DMS153 (cell line): ENCODE data around the gene CRACDL.

Experiments used
- DNase-seq: peaks from one replicate; lab custom pipeline; 2025; lab: John Stamatoyannopoulos, UW

CRACDL gene

DNA sequence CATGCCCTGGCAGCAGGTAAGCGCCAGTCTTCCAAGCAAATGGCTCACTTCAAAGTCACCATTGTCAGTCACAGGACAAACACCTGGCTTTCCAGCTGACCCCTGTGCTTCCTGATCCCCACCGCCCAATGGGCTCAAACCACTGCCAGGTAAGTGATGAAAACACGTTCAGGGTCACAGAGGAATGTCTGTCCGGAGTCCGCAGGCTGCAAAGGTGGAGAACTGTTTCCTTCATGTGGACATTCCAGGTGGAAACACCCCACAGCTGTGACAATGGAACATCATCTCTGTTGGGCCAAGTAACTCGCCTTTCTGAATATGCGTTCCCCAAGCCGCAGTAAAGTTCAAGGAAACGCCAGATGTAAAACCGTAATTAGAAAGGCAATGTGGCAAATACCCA, 86.0 kb downstream of the CRACDL start:
- no peak for DNase-seq

- DNase-seq, result no peak
Observed at GRCh38 chr2:98849113-98849512, 86.9 kb downstream of the CRACDL start.

- no peak for DNase-seq
Observed at GRCh38 chr2:98847853-98848252, 88.2 kb downstream of the CRACDL start.

- DNase-seq, result no peak
Observed at GRCh38 chr2:98846041-98846440, 90.0 kb downstream of the CRACDL start.

GRCh38 chr2:98842136-98842535, 93.9 kb downstream of the CRACDL start:
- no peak for DNase-seq

- DNase-seq, result no peak
Observed at GRCh38 chr2:98839292-98839691, 96.7 kb downstream of the CRACDL start.

DNA sequence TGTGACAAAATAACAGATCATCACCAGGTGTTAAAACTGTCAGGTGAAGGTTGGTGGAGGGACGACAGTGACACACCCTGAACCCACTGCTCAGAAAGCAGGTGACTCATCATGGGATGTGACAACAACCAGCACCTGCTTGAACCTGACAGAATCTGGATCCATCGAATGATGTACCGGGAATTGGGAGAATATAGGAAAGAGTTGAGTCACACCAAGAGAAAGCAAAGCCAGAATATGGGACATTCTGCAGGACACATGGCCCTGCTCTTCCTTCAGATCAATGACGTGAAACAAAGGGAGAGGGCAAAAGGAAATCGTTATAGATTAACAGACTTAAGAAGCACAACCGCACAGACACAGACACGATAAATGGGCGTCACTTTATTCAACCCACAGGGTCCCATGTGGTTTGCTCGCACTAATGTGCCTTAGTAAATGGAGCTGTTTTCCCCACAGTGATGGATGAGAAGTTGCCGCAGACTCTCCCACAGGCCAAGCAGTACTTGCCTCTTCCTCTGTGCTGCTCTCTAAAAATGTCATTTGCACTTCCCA, 100.1 kb downstream of the CRACDL start:
- no peak for DNase-seq

DNA sequence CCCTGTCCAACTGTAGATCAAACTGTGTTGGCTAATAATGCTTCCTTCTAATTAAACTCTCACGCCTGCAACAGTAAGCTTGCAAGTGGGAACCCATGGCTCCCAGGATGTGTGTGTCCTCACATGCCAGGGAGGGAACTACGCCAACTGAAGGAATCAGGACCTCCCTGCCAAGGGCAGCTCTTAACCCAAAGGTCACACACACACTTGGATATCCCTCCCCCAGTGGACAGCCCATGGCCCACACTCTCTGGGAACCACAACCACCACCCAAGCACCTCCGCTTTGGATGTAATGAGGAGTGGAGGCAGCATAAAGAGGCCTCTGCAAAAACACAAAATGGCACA, 102.1 kb downstream of the CRACDL start:
- no peak for DNase-seq

DNA sequence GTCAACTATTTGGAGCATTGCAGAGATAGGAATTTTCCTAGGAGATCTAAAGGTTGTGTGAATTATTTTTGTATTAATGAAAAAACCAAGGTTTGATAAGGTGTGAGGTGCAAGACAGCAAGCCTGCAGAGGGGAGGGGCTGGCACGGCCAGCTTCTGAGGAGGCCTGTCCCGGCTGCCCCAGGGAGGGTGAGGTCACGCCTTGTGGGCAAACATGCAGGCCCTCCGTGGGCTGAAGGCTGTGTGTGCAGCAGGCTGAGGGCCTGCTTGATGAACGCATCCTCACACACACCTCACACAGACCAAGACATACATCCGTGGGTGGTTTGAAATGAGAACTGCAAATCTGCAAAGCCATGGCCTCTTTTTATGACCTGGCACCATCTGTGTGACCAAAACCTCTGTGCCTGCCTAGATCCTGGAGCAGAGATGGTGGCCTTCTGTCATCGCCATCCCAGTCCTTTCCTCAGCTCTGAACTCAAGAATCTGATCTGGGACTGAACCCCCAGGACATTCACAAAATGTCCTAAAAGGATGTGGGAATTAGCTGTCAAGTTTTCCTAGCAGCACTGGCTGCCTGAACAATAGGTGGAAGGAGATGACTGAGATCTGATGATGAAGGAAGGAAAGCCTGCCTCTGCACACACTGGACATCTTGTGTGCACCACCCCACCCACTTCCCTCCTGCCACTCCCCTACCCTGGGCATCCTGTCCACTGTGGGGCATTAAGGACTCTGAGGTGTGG, 102.7 kb downstream of the CRACDL start:
- no peak for DNase-seq

GRCh38 chr2:98832172-98832571, 103.9 kb downstream of the CRACDL start:
- DNase-seq, result no peak

DNA sequence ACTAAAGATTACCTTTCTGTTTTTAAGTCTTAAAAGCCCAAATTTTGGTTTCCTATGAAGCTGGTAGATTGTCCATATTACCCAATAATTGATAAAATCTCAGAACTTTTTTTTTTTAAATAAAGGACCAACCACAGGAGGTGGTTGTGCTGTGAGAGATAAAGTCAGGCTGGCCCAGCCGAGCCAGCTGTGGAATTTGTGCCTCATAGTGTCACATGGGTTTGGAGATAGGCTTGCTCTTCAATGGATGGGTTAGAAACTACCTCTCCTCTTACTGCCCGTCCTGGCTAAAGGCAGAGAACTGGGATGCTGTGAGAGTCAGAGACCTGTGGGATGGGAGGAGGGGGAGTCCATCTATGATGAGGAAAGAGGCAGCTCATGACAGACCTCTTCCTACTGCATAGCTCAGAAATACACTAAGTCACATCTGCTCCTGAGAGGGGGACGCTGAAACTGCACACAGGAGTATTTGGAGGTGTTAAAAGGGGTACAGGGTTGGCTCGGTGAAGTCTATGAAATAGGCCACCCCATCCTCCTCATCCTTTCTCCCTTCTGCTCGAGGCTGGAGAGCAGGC, 105.4 kb downstream of the CRACDL start:
- no peak for DNase-seq

GRCh38 chr2:98829581-98830270, 106.3 kb downstream of the CRACDL start:
- DNase-seq, result no peak

- DNase-seq, result peak; percentile 27
Observed at GRCh38 chr2:98828793-98829371, 107.1 kb downstream of the CRACDL start.

- no peak for DNase-seq
Observed at GRCh38 chr2:98828369-98828744, 107.7 kb downstream of the CRACDL start.

DNA sequence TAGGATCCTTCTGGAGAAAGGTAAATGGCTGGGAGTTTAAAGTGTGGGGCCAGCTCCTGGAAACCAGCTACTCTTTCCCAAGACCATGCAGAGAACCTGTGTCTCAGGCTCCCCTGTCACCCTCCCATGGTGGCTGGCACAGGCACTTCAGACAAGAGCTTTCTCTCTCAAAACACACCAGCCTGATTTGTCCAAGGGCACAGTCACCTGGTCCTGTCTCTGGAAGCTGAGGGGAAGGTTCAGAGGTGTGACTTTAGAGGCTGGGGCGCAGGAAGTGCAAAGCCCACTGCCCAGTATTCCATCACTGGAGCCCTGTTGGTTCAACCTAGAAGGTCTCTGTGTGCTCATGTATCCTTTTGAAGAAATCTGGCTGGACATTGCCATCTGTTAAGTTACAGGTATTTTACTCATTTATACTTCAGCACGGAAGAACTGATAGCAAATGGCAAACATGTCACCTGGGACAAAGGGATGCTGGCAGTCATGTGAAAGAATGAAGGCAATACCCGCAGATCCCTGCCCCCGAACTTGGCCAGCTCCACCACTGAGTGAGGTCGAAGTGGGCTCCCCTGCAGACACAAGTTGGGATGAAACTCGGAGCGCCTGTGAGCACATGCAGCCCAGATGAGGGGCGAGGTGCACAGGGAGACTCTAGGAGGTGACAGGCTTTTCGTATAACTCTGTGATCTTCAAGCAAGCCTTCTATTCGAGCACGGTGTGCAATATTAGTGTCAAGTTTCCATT, 108.2 kb downstream of the CRACDL start:
- no peak for DNase-seq

DNA sequence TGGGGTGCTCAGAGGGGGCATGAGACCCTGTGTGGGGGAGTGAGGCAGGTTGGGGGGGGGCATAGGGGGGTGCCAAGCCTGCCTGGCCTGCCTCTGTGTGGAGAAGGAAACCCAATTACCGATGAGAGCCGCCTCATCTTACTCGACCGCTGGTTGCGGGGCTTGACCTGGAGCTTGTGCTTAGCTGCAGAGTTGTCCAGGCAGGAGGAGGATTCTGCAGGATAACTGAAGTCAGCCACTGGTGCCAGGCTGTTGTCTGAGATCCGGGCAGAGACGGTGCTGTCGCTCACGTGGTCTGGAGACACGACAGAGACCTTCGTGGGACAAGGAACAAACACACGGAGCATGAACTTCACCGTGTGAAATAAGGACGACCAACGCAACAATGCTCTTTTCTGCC, 109.2 kb downstream of the CRACDL start:
- DNase-seq, result no peak

DNA sequence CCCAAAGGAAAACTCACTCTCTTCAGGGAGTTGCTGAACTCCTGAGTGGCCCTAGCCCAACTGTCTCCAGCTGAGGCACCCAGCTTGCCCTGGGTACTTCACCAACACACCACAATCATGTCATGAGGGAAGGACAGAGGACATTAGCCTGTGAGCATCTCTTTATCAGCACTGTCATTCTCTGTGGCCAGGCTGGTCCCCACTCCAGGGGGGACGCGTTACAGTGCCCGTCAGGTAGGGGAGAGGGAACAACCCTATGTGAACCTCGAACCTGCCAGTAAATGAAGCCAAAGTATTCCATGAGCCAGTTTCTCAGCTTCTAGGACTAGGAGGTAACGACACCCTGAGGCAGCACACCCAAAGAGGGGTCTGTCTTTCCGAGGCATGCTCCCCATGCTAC, 110.2 kb downstream of the CRACDL start:
- DNase-seq, result no peak

DNA sequence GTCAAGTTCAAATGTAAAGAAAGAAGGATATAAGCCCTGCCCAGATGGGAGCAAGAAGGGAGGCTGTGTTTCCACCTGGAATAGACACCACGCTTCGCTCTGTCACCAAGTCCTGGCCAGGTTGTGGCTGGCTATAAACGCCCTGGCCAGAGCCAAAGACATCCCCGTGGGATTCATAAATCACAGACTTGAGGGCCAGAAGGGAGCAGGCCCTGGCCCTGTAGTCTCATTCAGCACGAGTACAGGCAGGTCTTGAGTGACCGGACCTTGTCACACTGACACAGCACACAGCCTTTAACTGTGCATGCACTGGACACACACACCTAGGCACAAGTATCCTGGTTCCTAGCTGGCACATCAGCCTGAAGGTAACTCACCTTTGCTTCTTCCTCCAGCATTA, 110.6 kb downstream of the CRACDL start:
- DNase-seq, result no peak

DNA sequence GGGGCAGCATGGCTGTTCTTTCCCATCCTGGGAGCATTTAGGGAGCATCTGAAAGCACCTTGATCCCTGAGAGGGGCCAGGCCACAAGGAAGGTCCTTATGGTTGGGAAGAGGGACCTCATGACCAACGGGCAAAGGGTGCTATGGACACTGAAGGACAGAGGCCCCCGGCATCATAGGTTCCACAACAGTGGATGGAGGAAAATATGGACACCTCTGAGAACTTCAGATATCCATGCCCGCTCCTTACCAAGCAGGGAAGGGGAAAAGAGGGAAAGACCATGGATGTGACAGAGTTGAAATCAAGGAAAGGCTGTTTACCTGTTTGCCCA, 111.0 kb downstream of the CRACDL start:
- DNase-seq, result no peak

DNA sequence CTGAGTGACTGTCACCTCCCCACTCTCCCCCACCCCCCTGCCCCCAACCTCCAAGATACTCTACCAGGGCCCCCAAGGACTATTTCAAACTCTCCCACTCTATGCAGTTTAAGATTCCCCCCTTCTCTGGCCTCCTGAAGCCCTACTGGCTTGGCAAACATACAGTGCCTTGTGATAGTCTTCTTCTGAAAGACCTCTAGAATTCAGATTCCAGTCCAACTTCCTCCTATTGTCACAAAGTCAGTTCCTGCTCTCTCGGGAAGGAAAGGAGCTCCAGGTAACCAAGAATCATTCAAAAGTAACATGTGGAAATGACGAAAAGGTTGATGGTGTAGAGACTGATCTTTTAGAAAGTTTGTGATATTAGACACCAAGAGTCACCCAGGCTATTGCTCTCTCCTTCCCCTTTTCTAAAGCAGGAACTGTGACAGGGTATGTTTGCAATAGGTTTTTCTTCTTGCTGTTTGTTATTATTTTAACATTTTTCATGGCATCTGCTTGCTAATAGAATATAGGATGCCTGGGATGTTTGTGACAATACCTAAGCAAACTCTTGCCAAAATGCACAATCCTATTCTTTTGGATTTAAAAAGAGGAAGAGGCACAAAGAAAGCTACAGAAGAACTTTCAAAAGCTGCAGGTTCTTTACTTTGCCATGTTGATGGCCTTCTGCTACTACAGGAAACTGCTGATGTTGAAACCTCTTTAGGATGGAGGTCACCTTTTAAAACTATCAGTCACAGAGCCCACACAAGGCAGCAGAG, 111.6 kb downstream of the CRACDL start:
- no peak for DNase-seq
